ENCODE measurements around the gene PPP1R3G.

- TF ChIP-seq CTCF (IDR thresholded peaks at IDR 0.05) = no peak
- TF ChIP-seq POLR2A (IDR thresholded peaks at IDR 0.05) = no peak
Measured at GRCh38 chr6:5104667-5105066, 19.5 kb downstream of the PPP1R3G start.

Measured in heart left ventricle (tissue), 13 donors.